GM19035 (cell line): ENCODE measurements around the gene SYTL4.
"Not testable (repeated sequence)": the region's sequence is repeated elsewhere in the genome, so short reads cannot be mapped to it uniquely, and the experiment has no call there.

Source experiments
- ATAC-seq: cut with Tn5 transposase; IDR thresholded peaks from one replicate; pipeline ENCODE4 v1.9.1; 2021; ENCODE audit not compliant: unreplicated experiment

Gene SYTL4

DNA sequence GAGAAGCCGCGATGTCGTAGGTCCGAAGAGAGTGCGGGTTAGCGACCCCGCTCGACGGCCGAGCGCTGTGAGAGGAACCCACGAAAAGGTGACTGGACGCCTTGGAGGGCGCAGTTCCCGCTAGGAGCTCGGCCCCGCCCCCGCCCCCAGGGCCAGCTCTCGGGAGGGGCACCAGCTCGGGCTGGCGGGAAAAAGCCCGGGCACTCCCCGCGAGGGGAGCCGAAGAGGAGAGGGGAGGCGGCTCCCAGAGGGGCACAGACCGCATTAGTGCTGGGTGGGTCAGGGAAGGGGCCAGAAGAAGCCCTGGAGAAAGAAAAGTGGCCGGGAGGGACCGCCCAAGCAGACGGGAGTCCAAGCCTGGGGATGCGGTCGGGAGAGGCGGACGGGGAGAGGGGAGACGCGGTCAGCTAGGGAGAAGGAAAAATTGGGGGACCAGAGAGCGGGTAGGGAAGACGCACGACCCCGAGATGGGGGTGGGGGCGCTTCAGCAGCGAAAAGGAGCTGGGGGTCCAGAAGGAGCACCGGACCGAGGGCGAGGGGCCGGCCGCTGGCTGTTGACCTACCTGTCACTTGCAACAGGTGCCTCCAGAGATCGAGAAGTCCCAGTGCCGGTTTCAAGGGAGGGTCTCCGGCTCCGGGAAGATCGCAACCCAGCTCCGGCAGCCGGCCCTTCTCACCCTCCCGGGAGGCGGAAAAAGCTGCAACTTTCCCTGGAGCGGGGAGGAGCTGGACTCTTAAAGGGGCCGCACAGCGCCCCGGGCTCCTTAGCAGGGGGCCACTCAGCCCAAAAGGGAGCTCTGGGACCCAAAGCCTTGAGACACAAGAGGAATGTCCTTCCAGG lies at the start of gene SYTL4:
Gene SYTL4 (minus strand): TSS at position 681 of the 841 bp plus-strand sequence. CDS start 30,084 bp downstream, outside the sequence.
- ATAC-seq: no peak

DNA sequence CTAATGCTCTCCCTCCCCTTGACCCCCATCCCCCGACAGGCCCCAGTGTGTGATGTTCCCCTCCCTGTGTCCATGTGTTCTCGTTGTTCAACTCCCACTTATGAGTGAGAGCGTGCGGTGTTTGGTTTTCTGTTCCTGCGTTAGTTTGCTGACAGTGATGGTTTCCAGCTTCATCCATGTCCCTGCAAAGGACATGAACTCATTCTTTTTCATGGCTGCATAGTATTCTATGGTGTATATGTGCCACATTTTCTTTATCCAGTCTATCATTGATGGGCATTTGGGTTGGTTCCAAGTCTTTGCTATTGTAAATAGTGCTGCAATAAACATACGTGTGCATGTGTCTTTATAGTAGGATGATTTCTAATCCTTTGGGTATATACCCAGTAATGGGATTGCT lies 37.5 kb upstream of the SYTL4 start:
- ATAC-seq: not testable (repeated sequence)

DNA sequence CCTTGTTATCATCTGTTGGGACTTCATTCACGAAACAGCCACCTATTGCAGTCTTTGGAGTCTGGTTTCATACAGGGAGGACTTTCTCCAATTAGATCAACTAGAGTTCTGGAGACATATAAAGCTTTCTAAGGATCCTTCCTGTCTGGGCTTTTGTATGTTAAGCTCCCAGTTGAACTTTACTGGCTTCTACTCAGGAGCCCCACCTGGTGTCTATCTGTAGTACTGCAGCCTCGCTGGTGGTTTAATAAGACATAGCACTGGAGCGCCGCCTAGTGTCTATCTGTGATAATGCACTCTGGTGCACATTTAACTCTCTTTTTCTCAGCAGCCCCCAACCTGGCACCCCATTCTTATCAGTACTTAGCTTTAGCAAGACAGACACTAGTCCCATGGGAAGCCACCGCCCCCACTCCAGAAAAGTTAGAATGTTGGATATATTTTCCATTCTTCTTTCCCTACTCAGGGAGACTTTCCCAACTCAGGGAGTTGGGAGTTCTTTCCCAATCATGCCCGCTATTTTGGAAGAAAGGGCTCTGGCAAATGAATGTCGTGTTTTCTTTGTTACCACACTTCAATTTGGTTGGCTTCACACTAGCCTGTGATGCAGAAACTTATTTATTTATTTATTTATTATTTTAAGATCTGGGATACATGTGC lies 36.9 kb upstream of the SYTL4 start:
- peak; percentile 55 for ATAC-seq

DNA sequence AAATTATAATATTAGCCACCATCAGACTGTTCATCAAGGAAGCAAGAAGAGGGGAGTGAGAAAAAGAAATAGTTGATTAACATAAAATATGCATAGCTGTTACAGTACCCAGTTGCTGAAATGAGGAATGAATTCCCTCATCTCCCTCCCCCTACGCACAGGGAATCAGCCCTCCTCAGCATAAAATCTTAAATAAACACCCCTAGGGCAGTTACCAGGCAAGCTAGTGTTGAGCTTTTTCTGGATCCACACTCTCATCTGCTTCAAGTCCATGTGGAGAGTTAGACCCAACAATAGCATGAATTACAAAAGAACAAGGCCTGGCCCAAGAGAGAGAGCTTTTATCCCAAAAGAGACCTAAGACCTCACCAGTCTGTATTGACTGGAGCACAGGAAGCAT lies 19.0 kb upstream of the SYTL4 start:
- ATAC-seq: no peak

DNA sequence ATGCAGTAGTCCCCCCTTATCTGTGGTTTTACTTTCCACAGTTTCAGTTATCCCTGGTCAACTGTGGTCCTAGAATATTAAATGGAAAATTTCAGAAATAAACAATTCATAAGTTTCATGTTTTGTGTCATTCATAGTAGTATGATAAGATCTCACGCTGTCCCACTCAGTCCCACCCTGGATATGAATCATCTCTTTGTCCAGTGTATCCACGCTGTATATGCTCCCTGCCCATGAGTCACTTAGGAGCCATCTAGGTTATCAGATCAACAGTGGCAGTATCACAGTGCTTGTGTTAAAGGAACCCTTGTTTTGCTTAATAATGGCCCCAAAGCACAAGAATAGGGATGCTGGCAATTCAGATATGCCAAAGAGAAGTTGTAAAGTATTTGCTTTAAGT lies 16.2 kb upstream of the SYTL4 start:
- no peak for ATAC-seq

DNA sequence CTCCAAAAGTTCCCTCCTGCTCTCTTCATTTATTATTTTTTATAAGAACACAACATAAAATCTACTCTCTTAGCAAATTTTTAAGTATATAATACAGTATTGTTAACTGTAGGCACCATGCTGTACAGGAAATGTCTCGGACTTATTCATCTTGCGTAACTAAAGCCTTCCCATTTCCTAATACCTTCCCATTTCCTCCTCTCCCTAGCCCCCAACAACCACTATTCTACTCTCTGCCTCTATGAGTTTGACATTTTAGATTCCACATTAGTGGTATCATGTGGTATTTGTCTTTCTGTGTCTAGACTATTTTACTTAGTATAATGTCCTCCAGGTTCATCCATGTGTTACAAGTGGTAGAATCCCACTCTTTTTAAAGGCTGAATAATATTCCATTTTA lies 15.8 kb upstream of the SYTL4 start:
- no peak for ATAC-seq

DNA sequence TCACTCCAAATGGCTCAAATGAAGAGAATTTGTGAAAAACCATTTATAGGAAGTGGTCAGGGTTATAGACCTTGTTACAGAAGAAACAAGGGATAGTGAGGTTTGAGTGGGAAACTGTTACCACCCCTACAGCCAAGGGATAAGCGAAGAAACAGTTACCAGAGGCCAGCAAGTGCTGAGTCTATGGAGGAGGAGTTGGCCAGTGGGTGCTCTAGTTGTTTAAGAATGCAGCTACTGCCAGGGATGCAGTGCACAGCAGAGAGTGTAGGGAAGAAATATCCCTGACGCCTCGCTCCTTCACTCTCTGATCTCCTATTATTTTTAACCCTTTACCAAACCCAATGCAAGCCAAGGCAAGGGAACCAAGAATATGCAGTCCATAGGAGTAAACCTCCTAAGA lies 15.2 kb upstream of the SYTL4 start:
- no peak for ATAC-seq

DNA sequence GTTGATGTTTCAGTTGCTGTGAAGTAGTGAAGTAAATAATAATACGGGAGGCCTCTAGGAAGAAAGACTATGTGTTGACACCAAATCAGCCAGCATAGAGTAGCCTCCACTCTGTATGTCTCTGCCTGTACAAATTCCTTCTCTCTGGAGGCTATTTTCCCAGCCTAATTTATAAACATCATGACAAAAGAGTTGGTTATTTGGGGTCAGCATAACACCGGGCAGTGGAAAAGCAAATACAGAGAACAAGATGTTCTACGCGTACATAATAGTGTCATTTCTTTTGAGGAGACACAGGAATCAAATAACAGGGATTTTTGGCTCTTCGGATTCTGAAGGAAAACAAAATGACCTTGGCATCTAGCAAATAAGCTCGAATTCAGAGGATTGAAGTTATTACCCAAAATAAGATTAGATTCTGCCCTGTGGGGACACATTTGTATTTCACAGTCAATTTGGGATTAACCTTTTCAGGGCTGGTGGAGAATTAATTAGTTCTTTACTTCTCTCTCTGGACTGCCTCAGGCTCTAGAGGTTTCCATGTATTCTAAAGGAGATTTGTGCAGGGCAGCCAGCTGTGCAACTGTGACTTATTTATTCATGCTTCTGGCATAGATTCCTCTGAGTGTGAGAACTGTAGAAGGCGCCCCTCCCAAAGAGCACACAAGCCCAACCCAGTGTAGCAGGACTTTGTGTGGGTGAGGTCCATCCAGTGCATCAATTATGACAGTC lies 14.1 kb upstream of the SYTL4 start:
- ATAC-seq: no peak

DNA sequence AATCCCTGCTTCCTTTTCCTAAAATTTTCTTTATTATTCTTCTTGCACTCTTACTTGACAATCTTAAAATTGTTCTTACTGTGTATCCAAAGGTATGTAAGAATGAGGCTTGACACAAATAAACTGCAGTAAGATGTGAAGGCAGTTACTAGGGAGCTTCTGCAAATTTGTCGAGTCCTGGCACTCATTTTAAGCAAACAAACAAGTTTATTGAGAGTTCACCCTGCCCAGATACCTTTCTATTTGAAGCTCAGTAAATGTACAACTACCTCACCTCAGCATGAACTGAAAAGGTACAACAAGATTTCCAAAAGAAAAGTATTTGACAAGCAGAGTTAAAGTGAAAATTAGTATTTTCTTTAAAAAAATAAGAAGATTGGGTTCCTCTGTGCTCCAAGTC lies 13.3 kb upstream of the SYTL4 start:
- no peak for ATAC-seq

DNA sequence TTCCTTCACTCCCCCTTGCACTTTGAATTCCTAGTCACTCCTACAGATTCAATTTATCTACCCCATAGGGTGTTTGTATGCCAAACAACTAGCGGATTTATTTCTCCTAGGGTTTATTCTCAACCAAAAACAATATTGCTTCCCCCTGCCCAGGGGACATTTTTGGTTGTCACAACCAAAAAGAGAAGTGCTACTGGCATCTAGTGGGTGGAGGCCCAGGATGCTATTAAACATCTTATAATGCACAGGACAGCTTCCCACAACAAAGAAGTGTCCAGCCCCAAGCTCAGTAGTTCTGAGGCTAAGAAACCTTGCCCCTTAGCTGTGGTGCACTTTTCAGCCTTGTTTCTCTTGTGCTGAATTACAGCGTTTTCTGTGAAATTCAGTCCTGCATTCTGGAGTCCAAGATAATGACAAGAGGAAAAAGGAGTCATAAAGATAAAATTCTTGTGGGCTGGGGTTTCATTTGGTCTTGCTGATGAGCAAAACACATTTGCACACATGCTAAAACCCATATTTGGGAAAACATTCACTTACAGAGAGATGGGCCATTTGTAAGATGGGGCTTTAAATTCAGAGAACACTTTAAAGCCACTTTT lies 11.2 kb upstream of the SYTL4 start:
- no peak for ATAC-seq

DNA sequence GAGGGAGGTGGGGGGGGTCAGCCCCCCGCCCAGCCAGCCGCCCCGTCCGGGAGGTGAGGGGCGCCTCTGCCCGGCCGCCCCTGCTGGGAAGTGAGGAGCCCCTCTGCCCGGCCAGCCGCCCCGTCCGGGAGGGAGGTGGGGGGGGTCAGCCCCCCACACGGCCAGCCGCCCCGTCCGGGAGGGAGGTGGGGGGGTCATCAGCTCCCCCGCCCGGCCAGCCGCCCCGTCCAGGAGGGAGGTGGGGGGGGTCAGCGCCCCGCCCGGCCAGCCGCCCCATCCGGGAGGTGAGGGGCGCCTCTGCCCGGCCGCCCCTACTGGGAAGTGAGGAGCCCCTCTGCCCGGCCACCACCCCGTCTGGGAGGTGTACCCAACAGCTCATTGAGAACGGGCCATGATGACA lies 7.9 kb downstream of the SYTL4 start:
- not testable (repeated sequence) for ATAC-seq

DNA sequence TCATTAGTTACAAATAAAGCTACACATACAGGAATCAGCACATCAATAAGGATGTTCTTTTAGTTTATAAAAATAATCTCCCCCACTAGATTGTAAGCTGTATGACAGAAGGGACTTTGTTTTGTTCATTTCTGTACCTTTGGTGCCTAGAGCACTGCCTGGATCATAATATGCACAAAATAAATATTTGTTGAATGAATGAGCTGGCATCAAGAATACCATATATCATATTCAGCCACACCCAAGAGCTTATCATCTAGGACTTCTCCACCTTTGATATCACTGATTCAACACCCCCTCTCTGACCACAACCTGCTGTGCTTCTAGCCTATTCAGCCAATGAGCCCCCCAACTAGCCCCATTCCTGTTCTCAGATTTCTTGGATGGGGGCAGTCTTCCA lies 10.6 kb downstream of the SYTL4 start:
- no peak for ATAC-seq

DNA sequence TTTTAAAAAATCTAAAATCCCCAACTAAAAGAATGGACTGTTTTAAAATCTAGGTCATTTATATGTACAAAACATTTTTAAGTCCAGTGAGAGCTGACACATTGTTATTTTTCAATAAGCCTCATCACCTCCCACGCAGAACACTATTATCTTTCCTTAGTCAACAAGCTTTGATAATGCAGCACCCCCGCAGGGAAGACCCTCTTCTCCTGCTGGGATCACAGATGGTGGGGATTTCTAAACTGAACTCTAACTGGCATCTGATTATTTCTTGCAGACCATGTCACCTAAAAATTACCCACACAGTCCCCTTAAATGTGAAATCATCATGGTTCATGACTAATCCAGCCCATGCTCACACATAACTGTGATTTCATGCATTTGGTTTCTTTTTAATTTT lies 11.6 kb downstream of the SYTL4 start:
- no peak for ATAC-seq

DNA sequence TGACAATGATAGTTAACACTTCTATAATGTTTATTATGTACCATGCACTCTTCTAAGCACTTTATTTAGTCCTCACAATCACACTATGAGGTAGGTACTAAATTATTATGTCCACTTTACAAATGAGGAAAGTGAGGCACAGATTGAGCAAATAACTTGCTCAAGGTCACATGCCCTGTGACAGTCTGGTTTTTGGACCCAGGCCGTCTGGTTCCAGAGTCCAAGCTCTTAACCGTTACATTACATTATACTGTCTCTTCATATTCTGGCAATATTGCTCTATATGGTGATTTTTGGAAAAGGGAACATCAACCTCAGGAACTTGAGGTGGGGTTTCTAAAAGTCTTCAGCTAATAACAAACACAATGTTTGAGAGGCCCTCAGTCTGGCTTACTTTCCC lies 12.8 kb downstream of the SYTL4 start:
- ATAC-seq: no peak

DNA sequence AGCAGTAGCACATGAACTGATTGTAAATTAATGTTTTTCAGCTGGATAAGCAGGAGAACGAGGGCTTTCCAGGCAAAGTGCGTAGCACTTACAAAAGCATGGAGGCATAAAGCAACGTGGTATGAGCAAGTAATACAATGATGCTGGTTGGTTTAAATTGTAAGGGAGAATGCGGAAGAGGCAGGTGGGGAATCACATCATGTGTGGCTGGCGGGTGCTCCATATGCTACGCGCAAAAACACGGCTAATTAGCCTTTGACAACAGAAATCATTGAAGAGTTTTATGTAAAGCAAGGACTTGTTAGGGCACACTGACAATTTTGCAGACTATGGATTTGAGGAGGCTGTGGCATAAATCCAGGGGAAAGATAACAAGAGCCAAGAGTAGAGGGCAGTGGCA lies 14.6 kb downstream of the SYTL4 start:
- ATAC-seq: no peak

DNA sequence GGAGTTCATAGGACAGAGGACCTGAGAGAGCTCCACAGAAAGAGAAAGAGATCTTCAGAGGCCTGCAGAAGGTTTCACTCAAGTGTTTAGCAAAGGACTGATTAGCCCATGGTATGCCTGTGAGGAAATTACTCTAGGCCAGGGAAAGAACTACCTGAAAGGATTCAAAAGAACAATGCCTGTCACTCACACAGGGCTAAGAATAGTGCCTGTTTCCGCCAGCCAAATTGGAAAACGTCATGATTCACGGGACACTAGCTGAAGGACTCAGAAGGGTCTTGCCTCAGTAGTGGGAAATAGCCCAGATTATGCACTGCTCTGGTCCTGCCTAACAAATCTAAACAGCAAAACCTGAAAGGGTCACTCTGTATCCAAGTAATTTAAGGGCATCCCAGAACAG lies 21.1 kb downstream of the SYTL4 start:
- no peak for ATAC-seq

DNA sequence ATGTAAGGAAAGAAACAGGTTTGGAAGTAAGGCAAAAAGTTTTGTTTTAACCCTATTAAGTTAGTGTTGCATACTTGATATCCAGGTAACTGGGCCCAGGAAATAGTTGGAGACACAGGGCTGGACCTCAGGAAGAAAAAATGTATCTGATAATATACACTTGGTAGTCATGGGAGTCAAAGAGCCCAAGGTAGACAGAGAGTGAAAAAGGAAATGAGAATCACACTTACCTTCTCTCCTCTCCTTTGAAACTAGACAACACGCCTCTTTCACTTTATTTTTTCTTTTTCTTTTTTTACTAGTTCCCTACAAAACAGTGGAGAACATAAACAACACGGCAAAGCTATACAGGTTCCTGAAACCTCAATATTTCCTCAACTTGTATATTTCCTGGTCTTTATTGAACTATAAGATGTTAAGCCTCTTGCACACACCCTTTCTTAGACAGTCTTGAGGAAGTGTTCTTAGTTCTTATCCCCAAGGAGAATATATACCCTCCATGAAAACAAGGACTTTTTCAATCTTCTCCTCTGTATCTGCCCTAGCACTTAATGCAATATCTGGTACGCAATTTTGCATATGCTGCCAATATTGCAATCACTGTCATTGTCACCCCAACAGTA lies 27.2 kb downstream of the SYTL4 start:
- ATAC-seq: no peak

DNA sequence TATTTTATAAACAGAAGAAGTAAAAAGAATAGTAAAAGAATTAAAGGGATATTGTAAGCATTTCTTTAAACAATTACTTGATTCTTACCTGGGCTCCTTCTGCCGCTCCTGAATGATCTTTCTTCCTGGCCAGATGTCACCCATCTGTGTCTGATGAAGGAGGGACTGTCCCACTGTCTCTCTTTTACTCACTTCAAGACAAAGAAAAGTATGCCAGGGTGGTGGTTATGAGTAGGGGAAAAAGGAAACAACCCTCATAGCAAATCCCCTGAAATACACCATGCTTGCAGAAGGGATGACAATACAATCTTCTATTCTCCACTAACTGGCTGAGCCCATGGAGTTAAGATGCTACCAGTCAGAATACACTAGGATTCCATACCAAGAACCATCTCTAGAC lies 31.1 kb downstream of the SYTL4 start:
- no peak for ATAC-seq

DNA sequence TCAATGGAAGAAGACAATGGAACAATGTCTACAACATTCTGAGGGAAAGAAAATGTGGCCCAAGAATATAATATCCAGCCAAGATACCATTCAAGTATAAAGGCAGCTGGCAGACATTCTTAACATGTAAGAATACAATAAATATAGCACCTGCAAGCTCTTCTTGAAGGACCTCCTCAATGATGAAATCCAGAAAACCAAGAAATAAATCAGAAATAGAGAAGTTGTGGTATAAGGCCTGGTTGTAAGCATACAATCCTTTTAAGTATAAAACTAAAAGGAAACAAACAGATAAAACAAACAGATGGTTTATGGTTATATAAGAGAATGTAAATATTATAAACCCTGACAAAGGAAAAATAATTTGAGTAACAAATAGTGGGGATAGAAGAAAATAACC lies 33.4 kb downstream of the SYTL4 start:
- no peak for ATAC-seq

DNA sequence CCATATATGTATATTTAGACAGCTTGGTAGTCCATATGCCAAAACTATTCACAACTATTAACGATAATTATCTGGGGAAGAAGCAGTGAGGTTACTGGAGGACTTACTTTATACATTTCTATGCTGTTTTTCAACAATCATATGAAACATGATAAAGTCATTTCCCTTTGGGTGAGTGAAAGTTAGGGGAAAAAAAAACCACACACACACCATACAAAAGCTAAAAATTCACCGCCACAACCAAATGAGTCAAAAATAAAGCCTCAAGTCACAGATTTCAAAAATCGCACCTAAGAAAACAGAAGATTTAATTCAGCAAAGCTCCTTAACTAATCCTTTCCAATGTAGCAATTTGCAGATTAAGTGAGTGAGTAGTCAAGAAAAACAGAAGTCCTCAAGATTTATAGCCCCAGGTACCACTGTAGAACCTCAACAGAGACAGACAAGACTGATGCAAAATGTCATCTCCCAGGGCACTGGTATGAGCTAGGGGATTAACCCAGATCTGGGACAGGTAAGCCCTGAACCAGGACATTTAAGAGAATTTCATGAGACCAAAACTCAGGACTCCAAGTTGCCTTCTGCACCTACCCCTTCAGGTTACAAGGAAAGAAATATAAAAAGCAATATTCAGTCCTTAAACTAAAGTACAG lies 35.1 kb downstream of the SYTL4 start:
- no peak for ATAC-seq

DNA sequence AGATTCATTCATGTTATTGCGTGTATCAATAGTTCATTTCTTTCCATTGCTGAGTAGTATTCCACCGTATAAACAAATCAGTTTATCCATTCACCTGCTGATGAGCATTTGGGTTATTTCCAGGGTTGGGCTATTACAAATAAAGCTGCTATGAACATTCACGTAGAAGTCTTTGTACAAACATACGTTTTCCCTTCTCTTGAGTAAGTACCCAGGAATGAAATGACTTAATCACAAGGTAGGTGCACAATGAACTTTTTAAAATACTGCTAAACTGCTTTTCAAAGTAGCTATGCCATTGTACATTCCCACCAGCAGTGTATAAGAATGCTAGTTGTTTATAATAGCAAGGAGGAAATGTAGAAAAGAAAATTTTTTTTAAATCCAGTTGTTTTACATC lies 35.9 kb downstream of the SYTL4 start:
- ATAC-seq: no peak
